Naive B cell (primary cell): ENCODE data around the gene GAN. TPM values are rescaled to one million over a fixed set of nuclear protein-coding genes. Genes with fewer than 3 reads are reported as not detected.

Source experiments
- polyA plus RNA-seq, 6 donors: library from polyadenylated mRNA; unstranded; fragments of 300-500 nt; fragmentation: Illumina TruSeq; gene quantifications; one replicate each; pipeline ENCODE4 v1.2.3, GENCODE V29; 2021; ENCODE audit warnings: low read depth in 6 of 6

The GAN gene
- polyA plus RNA-seq, 6 donors from 2014 or later, result 0.49 to 2.5 (median 1.6) TPM

Other genes starting within 250 kb of the GAN start
- gene C16orf46, start 237.7 kb upstream of the GAN start, polyA plus RNA-seq, result under 1 TPM; 0.25 to 0.52 (median 0.46) TPM
- 10 to 100 TPM in 1 of 6 donors, 1 to 10 TPM in 5; 3.7 to 12.7 (median 6.2) TPM for gene GCSH, start 218.6 kb upstream of the GAN start, polyA plus RNA-seq
- not detected for gene BCO1, start 76.3 kb upstream of the GAN start, polyA plus RNA-seq
- 1 to 10 TPM in 3 of 6 donors, under 1 TPM in 3; 0.61 to 2.5 (median 1.3) TPM for gene CMIP, start 129.8 kb downstream of the GAN start, polyA plus RNA-seq